Brain microvascular endothelial cell (primary cell): ENCODE data around the gene HBS1L.

ENCODE experiments used
- DNase-seq: peaks from one replicate; pipeline ENCODE4 v3.0.0-alpha.2; 2020
- H3K27ac ChIP-seq: fragments of 250-450 bp; sonication (Bioruptor Pico); 2 replicates; pipeline ENCODE4 v1.5.1; 2020; ENCODE audit warnings: mild to moderate bottlenecking, moderate library complexity
- H3K27me3 ChIP-seq: fragments of 250-450 bp; sonication (Bioruptor Pico); replicated peaks from 2 replicates; pipeline ENCODE4 v1.5.1; 2020; ENCODE audit warnings: mild to moderate bottlenecking
- H3K36me3 ChIP-seq: fragments of 250-450 bp; sonication (Bioruptor Pico); replicated peaks from 2 replicates; pipeline ENCODE4 v1.5.1; 2020; ENCODE audit warnings: mild to moderate bottlenecking
- H3K4me3 ChIP-seq: 2 replicates; pipeline ENCODE4 v1.5.1; 2011; ENCODE audit warnings: low read depth, mild to moderate bottlenecking, control low read depth, low read length, moderate library complexity
- in situ Hi-C: cut with HindIII; loops from 2 replicates; pipeline ENCODE4 v1.10.0; 2017; ENCODE audit warnings: low sequenced_read_pairs, low pct_ligation_motif_present
- TF ChIP-seq, protein P1 (sequence below): IDR thresholded peaks from 2 replicates; pipeline ENCODE4 v1.5.1; 2011; ENCODE audit warnings: low read depth, mild to moderate bottlenecking, moderate library complexity, low read length, control low read depth, inconsistent platforms; ENCODE audit errors: missing control alignments

Gene HBS1L

DNA sequence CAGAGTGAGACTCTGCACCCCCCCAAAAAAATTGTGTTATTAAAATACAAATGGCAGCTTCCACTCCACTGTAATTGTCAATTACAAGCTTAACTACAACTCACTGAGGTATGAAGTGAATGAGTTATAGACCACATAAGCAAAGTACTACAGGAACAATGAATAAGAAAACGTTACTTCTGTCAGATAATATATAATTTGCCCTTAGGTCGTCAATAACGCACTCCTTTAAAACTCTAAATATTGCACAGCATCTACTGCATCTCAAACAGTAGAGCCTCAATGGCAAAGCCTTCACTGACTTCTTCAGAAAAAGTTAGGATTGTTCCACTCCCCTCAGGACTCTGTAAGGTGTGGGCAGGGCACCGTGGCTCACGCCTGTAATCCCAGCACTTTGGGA, 2.0 kb upstream of the HBS1L start:
- in situ Hi-C loops: no loop called here
- TF ChIP-seq, protein P1, sequence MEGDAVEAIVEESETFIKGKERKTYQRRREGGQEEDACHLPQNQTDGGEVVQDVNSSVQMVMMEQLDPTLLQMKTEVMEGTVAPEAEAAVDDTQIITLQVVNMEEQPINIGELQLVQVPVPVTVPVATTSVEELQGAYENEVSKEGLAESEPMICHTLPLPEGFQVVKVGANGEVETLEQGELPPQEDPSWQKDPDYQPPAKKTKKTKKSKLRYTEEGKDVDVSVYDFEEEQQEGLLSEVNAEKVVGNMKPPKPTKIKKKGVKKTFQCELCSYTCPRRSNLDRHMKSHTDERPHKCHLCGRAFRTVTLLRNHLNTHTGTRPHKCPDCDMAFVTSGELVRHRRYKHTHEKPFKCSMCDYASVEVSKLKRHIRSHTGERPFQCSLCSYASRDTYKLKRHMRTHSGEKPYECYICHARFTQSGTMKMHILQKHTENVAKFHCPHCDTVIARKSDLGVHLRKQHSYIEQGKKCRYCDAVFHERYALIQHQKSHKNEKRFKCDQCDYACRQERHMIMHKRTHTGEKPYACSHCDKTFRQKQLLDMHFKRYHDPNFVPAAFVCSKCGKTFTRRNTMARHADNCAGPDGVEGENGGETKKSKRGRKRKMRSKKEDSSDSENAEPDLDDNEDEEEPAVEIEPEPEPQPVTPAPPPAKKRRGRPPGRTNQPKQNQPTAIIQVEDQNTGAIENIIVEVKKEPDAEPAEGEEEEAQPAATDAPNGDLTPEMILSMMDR: no peak
- Histone ChIP-seq H3K4me3 (no peak overlapping the region), H3K27ac (no peak overlapping the region), H3K27me3 (no peaks in the 10 kb centered on the region), H3K36me3 (no peaks in the 10 kb centered on the region)
- no peak for DNase-seq

DNA sequence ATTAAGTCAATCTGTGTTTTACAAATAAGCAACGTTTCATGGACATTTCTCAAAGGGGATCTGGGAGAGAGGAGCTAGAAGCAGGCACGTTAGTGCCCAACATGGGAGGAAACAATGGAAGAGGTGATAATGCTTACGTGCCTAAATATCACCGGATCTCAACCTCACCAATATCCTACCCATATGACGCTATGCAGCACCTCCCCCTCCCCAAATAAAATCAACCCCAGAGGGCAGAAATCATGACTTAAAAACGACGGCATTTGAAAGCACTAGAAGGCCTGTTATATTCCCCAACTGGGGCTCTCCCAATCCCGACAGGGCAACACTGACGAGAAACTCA, 425 bp downstream of the HBS1L start:
- TF ChIP-seq, protein P1: no peak
- Histone ChIP-seq H3K27me3 (no peaks in the 10 kb centered on the region), H3K27ac (peak overlapping the region; percentile 91), H3K36me3 (peaks cover under 1% of the 10 kb centered on the region), H3K4me3 (peak overlapping the region; percentile 82)
- no peak for DNase-seq
- in situ Hi-C loops: no loop called here

DNA sequence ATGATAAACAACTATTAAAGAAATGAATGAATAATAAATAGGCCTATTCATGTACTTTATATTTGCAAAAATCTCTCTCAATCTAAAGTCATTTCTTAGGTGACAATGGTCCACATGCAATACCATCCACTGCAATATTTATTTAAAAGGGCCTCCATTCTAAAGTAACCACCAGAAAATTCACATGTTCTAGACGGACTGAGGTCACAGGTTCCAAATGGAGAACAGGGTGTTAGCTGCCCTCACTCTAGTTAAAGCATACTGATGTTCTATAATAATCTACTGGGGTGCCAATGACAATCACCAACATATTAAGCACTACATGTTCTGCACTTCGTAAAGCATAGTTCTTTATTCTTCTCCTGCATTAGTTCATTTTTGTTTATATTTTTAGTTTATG, 1.2 kb downstream of the HBS1L start:
- DNase-seq: no peak
- H3K27ac ChIP-seq: no peak overlapping the region
- TF ChIP-seq, protein P1: no peak

DNA sequence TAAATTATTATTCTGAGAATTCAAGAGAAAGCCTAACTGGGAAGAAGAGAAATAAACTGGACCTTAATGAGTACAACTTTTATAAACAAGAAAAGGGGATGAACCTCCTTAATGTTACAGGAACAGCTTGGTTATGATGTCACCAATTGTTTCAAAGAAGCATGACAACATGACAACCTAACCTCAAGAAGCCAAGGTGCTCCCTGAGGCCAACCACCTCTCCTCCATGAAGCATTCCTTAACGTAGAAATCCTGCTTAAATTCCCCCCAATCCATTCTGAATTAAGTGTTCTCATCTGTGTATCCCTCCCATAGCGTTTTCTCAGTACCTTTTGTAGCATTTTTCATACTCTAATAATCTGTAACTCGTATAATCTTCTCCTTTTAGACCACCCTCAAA, 1.7 kb downstream of the HBS1L start:
- DNase-seq: no peak
- no peak overlapping the region for H3K27ac ChIP-seq
- H3K4me3 ChIP-seq: no peak overlapping the region
- in situ Hi-C loops: no loop called here
- TF ChIP-seq, protein P1: no peak
- peaks cover 3% of the 10 kb centered on the region for H3K36me3 ChIP-seq
- H3K27me3 ChIP-seq: no peaks in the 10 kb centered on the region

More for the DNA sequence above, 1.2 kb downstream of the HBS1L start:
- in situ Hi-C loops: no loop called here
- peak overlapping the region; percentile 82 for H3K4me3 ChIP-seq
- no peaks in the 10 kb centered on the region for H3K27me3 ChIP-seq
- peaks cover 3% of the 10 kb centered on the region for H3K36me3 ChIP-seq

DNA sequence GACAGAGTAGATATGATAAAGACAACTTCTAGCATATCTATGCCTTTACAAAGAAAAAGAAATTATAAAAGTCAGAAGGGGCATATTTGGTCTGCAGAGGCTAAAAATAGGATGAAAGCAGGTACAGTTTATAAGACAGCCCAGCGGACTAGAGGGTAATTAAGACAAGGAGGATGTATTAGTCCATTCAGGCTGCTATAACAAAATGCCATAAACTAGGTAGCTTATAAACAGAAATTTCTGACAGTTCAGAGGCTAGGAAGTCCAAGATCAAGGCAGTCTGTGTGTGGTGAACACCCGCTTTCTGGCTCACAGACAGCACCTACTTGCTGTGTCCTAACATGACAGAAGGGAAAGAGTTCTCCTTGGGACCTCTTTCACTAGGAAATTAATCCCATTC, 5.7 kb downstream of the HBS1L start:
- in situ Hi-C loops: no loop called here
- DNase-seq: no peak
- H3K4me3 ChIP-seq: no peak overlapping the region
- TF ChIP-seq, protein P1: no peak
- no peak overlapping the region for H3K27ac ChIP-seq
- H3K36me3 ChIP-seq: peaks cover 3% of the 10 kb centered on the region
- H3K27me3 ChIP-seq: no peaks in the 10 kb centered on the region

DNA sequence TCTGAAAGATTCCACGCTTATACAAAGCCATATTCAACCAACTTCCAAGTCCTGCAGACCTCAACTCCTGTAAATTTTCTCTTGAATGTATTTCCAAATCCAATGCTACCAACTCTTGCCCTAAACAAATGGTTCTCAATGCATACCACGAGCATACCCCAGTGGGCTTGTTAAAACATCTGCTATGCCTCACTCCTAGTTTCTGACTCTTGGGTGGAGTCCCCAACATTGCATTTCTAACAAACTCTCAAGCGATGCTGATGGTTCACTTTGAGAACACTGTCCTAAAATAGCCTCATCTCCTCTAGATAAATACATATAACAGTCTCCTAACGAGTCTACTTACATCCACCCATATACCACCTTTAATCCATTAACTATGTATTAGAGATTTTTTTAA, 7.3 kb downstream of the HBS1L start:
- Histone ChIP-seq H3K4me3 (no peak overlapping the region), H3K36me3 (peaks cover 3% of the 10 kb centered on the region), H3K27me3 (no peaks in the 10 kb centered on the region), H3K27ac (no peak overlapping the region)
- TF ChIP-seq, protein P1: no peak
- DNase-seq: no peak
- in situ Hi-C loops: no loop called here
